GM23338 (cell line): ENCODE data around the gene FAM89B. TPM values are rescaled to one million over a fixed set of nuclear protein-coding genes. Genes with fewer than 3 reads are reported as not detected.

Experiments used
- ATAC-seq: fragments of 200-7000 bp; cut with Tn5 transposase; 3 replicates; pipeline ENCODE4 v1.9.1; 2020
- DNase-seq: peaks from one replicate; pipeline ENCODE4 v3.0.0-alpha.2; 2015; ENCODE audit warnings: low spot score
- H2AFZ ChIP-seq: fragments of 200-600 bp; sonication (generic); 2 replicates; pipeline ENCODE4 v1.8.0; 2016; ENCODE audit warnings: antibody characterized with exemption, mild to moderate bottlenecking, moderate library complexity
- H3F3A ChIP-seq: fragments of 200-600 bp; sonication (generic); replicated peaks from 2 replicates; pipeline ENCODE4 v1.8.0; 2017; ENCODE audit warnings: antibody characterized with exemption, mixed run types, low read depth
- H3K27ac ChIP-seq: fragments of 200-600 bp; sonication (generic); 2 replicates; pipeline ENCODE4 v1.6.1; 2016; ENCODE audit warnings: low read depth
- H3K27me3 ChIP-seq: fragments of 200-600 bp; sonication (generic); 2 replicates; pipeline ENCODE4 v1.8.0; 2016; ENCODE audit warnings: mild to moderate bottlenecking, mixed run types, moderate library complexity; ENCODE audit not compliant: insufficient read depth
- H3K36me3 ChIP-seq: fragments of 200-600 bp; sonication (generic); 2 replicates; pipeline ENCODE4 v1.8.0; 2016; ENCODE audit warnings: mild to moderate bottlenecking; ENCODE audit not compliant: insufficient read depth
- H3K4me1 ChIP-seq: fragments of 200-600 bp; sonication (generic); 2 replicates; pipeline ENCODE4 v1.8.0; 2016; ENCODE audit warnings: mild to moderate bottlenecking, moderate library complexity; ENCODE audit not compliant: insufficient read depth
- H3K4me2 ChIP-seq: fragments of 200-600 bp; sonication (generic); 2 replicates; pipeline ENCODE4 v1.7.1; 2017; ENCODE audit warnings: mixed run types
- H3K4me3 ChIP-seq: fragments of 200-600 bp; sonication (generic); 2 replicates; pipeline ENCODE4 v1.6.1; 2016; ENCODE audit warnings: mixed run types
- H3K79me2 ChIP-seq: fragments of 200-600 bp; sonication (generic); replicated peaks from 2 replicates; pipeline ENCODE4 v1.8.0; 2017; ENCODE audit warnings: mild to moderate bottlenecking; ENCODE audit not compliant: insufficient read depth
- H3K9me2 ChIP-seq: fragments of 200-600 bp; sonication (generic); 2 replicates; pipeline ENCODE4 v1.8.0; 2017; ENCODE audit not compliant: insufficient read depth
- H4K20me1 ChIP-seq: fragments of 200-600 bp; sonication (generic); replicated peaks from 2 replicates; pipeline ENCODE4 v1.8.0; 2017; ENCODE audit warnings: mild to moderate bottlenecking; ENCODE audit not compliant: insufficient read depth
- H3K27ac Mint-ChIP-seq: 2 replicates; pipeline ENCODE4 v1.8.0; 2020; ENCODE audit warnings: inconsistent platforms, mild to moderate bottlenecking, moderate library complexity, mixed read lengths
- H3K27me3 Mint-ChIP-seq: 3 replicates; pipeline ENCODE4 v1.8.0; 2022; ENCODE audit warnings: low read depth, mild to moderate bottlenecking, moderate library complexity, mixed read lengths, inconsistent platforms; ENCODE audit not compliant: insufficient read depth, poor library complexity
- H3K36me3 Mint-ChIP-seq: 3 replicates; pipeline ENCODE4 v1.8.0; 2021; ENCODE audit warnings: low read depth, mild to moderate bottlenecking, inconsistent platforms, moderate library complexity, mixed read lengths
- H3K4me1 Mint-ChIP-seq: 3 replicates; pipeline ENCODE4 v1.8.0; 2020; ENCODE audit warnings: mild to moderate bottlenecking, inconsistent platforms, mixed read lengths
- H3K4me3 Mint-ChIP-seq: 3 replicates; pipeline ENCODE4 v1.8.0; 2021; ENCODE audit warnings: moderate library complexity, mild to moderate bottlenecking, inconsistent platforms, mixed read lengths
- H3K9me3 Mint-ChIP-seq: 3 replicates; pipeline ENCODE4 v1.8.0; 2020; ENCODE audit warnings: moderate library complexity, mild to moderate bottlenecking, inconsistent platforms, mixed read lengths
- CREB1 ChIP-seq: fragments of 250-450 bp; sonication (Bioruptor Pico); IDR thresholded peaks from 2 replicates; pipeline ENCODE4 v1.5.0; 2020; ENCODE audit warnings: low read depth, mild to moderate bottlenecking, moderate library complexity
- ETS1 ChIP-seq: IDR thresholded peaks from 2 replicates; pipeline ENCODE4 v1.6.1; 2016; ENCODE audit warnings: antibody characterized with exemption
- NANOG ChIP-seq: IDR thresholded peaks from 2 replicates; pipeline ENCODE4 v1.6.1; 2016; ENCODE audit warnings: antibody characterized with exemption, borderline replicate concordance
- POLR2AphosphoS5 ChIP-seq: IDR thresholded peaks from 2 replicates; pipeline ENCODE4 v1.6.1; 2016; ENCODE audit warnings: antibody characterized with exemption, low read depth
- REST ChIP-seq: IDR thresholded peaks from one replicate; pipeline ENCODE4 v1.6.1; 2018; ENCODE audit warnings: antibody characterized with exemption; ENCODE audit not compliant: unreplicated experiment
- ZNF462 ChIP-seq: fragments of 250-450 bp; sonication (Bioruptor Pico); IDR thresholded peaks from 2 replicates; pipeline ENCODE4 v1.5.0; 2020; ENCODE audit warnings: mild to moderate bottlenecking, moderate library complexity
- polyA plus RNA-seq: library from polyadenylated mRNA; unstranded; fragments of >200 nt; fragmentation: Nextera tagmentation; extraction: Ambion mirVana; gene quantifications from 2 replicates; pipeline ENCODE4 v1.2.1, GENCODE V29; 2016
- total RNA-seq: library from RNA; depleted of rRNA; stranded (reverse); fragments of >200 nt; shearing (Covaris generic); gene quantifications from 2 replicates; pipeline ENCODE4 v1.2.3, GENCODE V29; 2014

FAM89B gene
- total and polyA plus RNA-seq, 2 experiments from 2014 or later: 13.0 to 18.2 TPM

- H3K4me3 ChIP-seq: peak overlapping the region; percentile 71
- no peaks in the 10 kb centered on the region for H3K36me3 ChIP-seq
- peaks cover 51% of the 10 kb centered on the region for H3K4me1 Mint-ChIP-seq
- H3K27ac ChIP-seq: no peak overlapping the region
- peak overlapping the region; percentile 90 for H3K4me2 ChIP-seq
- ATAC-seq (peak; percentile 41), DNase-seq (peak; percentile 85)
- no peaks in the 10 kb centered on the region for H3K9me3 Mint-ChIP-seq
- H2AFZ ChIP-seq: peak overlapping the region; percentile 84
- H3K27me3 Mint-ChIP-seq: peaks cover 41% of the 10 kb centered on the region
- no peaks in the 10 kb centered on the region for H3K79me2 ChIP-seq
- H3K27me3 ChIP-seq: peaks cover 66% of the 10 kb centered on the region
- TF ChIP-seq POLR2AphosphoS5 (peak; percentile 76), ETS1 (no peak)
- peaks cover 27% of the 10 kb centered on the region; the same call in 1 of the 2 replicates for H3F3A ChIP-seq
- no peak overlapping the region for H3K27ac Mint-ChIP-seq
- H3K36me3 Mint-ChIP-seq: no peaks in the 10 kb centered on the region; the same call in 2 of the 3 replicates
- H3K9me2 ChIP-seq: no peaks in the 10 kb centered on the region
- no peaks in the 10 kb centered on the region; the same call in 1 of the 2 replicates for H4K20me1 ChIP-seq
- peak overlapping the region; percentile 57; the same call in 2 of the 3 replicates for H3K4me3 Mint-ChIP-seq
- peaks cover 24% of the 10 kb centered on the region; the same call in 1 of the 2 replicates for H3K4me1 ChIP-seq
These were observed 18.9 kb upstream of the FAM89B start for GRCh38 chr11:65553301-65554001.

GRCh38 chr11:65554057-65554818, 18.1 kb upstream of the FAM89B start:
- Histone ChIP-seq H3K4me3 (peak overlapping the region; percentile 71), H2AFZ (peak overlapping the region; percentile 84), H3K4me1 (peaks cover 31% of the 10 kb centered on the region; the same call in 1 of the 2 replicates), H4K20me1 (no peaks in the 10 kb centered on the region; the same call in 1 of the 2 replicates), H3K79me2 (no peaks in the 10 kb centered on the region), H3K9me2 (no peaks in the 10 kb centered on the region), H3F3A (peaks cover 27% of the 10 kb centered on the region; the same call in 1 of the 2 replicates), H3K27ac (no peak overlapping the region), H3K27me3 (peaks cover 65% of the 10 kb centered on the region), H3K4me2 (peak overlapping the region; percentile 90), H3K36me3 (no peaks in the 10 kb centered on the region)
- Mint-ChIP-seq H3K4me3 (peak overlapping the region; percentile 61), H3K9me3 (no peaks in the 10 kb centered on the region), H3K27ac (no peak overlapping the region), H3K4me1 (peaks cover 54% of the 10 kb centered on the region), H3K36me3 (no peaks in the 10 kb centered on the region; the same call in 2 of the 3 replicates), H3K27me3 (peaks cover 36% of the 10 kb centered on the region)
- ATAC-seq: no peak
- DNase-seq: no peak
- TF ChIP-seq ZNF462: no peak
- TF ChIP-seq NANOG: no peak
- no peak for TF ChIP-seq REST
- TF ChIP-seq CREB1 (CRISPR knock-in tag): no peak
